GM12878 (cell line): ENCODE measurements around the gene SLC16A6. TPM values are rescaled to one million over a fixed set of nuclear protein-coding genes. Genes with fewer than 3 reads are reported as not detected.
"Not testable (repeated sequence)": the region's sequence is repeated elsewhere in the genome, so short reads cannot be mapped to it uniquely, and the experiment has no call there.

ENCODE experiments used
- ATAC-seq: fragments of 200-7000 bp; cut with Tn5 transposase; 3 replicates; pipeline ENCODE4 v1.9.1; 2020; ENCODE audit warnings: mild to moderate bottlenecking, moderate library complexity
- BruUV-seq: library from RNA; stranded (reverse); fragments of 400-500 nt; replicated peaks from 2 replicates; lab custom pipeline; 2021; lab: Mats Ljungman, UMichigan
- CTCF ChIA-PET: fragments of 300-600 bp; sonication (Branson Sonifier 250); formaldehyde crosslinking; extraction: SDS; loops from one replicate; lab custom pipeline; 2021; ENCODE audit warnings: inconsistent platforms; lab: Yijun Ruan, JAX
- POLR2A ChIA-PET: fragments of 350-600 bp; formaldehyde crosslinking; extraction: SDS; loops from one replicate; lab custom pipeline; 2021; ENCODE audit warnings: inconsistent platforms; lab: Charles Lee
- RAD21 ChIA-PET: fragments of 300-600 bp; sonication (Branson Sonifier 250); formaldehyde crosslinking; loops from one replicate; lab custom pipeline; 2023; ENCODE audit warnings: antibody characterized with exemption; ENCODE audit not compliant: unreplicated experiment; lab: Charles Lee
- SMC1A ChIA-PET: fragments of 300-600 bp; sonication (Branson Sonifier 250); formaldehyde crosslinking; loops from one replicate; lab custom pipeline; 2023; ENCODE audit not compliant: unreplicated experiment, uncharacterized antibody; lab: Charles Lee
- DNase-seq: peaks from one replicate; pipeline ENCODE4 v3.0.0-alpha.2; 2011; ENCODE audit warnings: low read depth, low spot score
- FAIRE-seq: peaks from 3 replicates; lab custom pipeline; 2011; peaks lifted over from hg19 to GRCh38; lab: Jason Lieb, UNC
- H2AFZ ChIP-seq: 2 replicates; pipeline ENCODE4 v1.6.0; 2011; ENCODE audit warnings: low read depth, low read length, control low read depth; ENCODE audit not compliant: control insufficient read depth
- H3K27ac ChIP-seq: 2 replicates; pipeline ENCODE4 v1.5.1; 2011; ENCODE audit warnings: control low read depth; ENCODE audit not compliant: control insufficient read depth, insufficient read depth
- H3K27me3 ChIP-seq, 2 experiments: replicated peaks in 1 of 2; 2 replicates each; pipeline versions ENCODE4 v1.6.0 to v1.6.1; 2011; ENCODE audit warnings: low read length in 1 of 2; ENCODE audit not compliant: control insufficient read depth in 2 of 2, insufficient read depth in 2 of 2
- H3K36me3 ChIP-seq, 2 experiments: 2 replicates each; pipeline ENCODE4 v1.5.1; 2011; ENCODE audit warnings: low read length in 1 of 2; ENCODE audit not compliant: control insufficient read depth in 2 of 2, insufficient read depth in 2 of 2
- H3K4me1 ChIP-seq: 2 replicates; pipeline ENCODE4 v1.6.1; 2011; ENCODE audit warnings: mild to moderate bottlenecking, low read length, moderate library complexity, mixed read lengths; ENCODE audit not compliant: control insufficient read depth, insufficient read depth
- H3K4me2 ChIP-seq: 2 replicates; pipeline ENCODE4 v1.6.0; 2011; ENCODE audit warnings: control low read depth; ENCODE audit not compliant: control insufficient read depth, insufficient read depth
- H3K4me3 ChIP-seq: fragments of 200-600 bp; sonication (generic); 2 replicates; pipeline ENCODE4 v1.5.1; 2016
- H3K79me2 ChIP-seq: 2 replicates; pipeline ENCODE4 v1.6.0; 2011; ENCODE audit warnings: low read length; ENCODE audit not compliant: control insufficient read depth, insufficient read depth
- H3K9ac ChIP-seq: 2 replicates; pipeline ENCODE4 v1.8.0; 2011; ENCODE audit warnings: low read length, control low read depth, mixed read lengths; ENCODE audit not compliant: control insufficient read depth, insufficient read depth
- H3K9me3 ChIP-seq: replicated peaks from 3 replicates; pipeline ENCODE4 v1.5.1; 2011; ENCODE audit warnings: mild to moderate bottlenecking, low read length; ENCODE audit not compliant: control insufficient read depth, insufficient read depth
- H4K20me1 ChIP-seq: 2 replicates; pipeline ENCODE4 v1.6.0; 2011; ENCODE audit not compliant: control insufficient read depth, insufficient read depth
- CEBPB ChIP-seq, 2 experiments: fragments of 150-350 bp in 1 of 2; IDR thresholded peaks; 2 replicates each; pipeline ENCODE4 v1.6.1; 2012 to 2014; ENCODE audit warnings: low read depth in 2 of 2, low read length in 2 of 2, borderline replicate concordance in 1 of 2, inconsistent platforms in 1 of 2
- CREB1 ChIP-seq: IDR thresholded peaks from 2 replicates; pipeline ENCODE4 v1.6.1; 2012; ENCODE audit warnings: low read depth, mild to moderate bottlenecking, inconsistent platforms
- NFIC ChIP-seq: IDR thresholded peaks from 2 replicates; pipeline ENCODE4 v1.6.1; 2012; ENCODE audit warnings: low read depth, mild to moderate bottlenecking, inconsistent platforms, low read length, moderate library complexity
- RCOR1 ChIP-seq: conservative IDR thresholded peaks from 2 replicates; pipeline ENCODE4 v1.6.1; 2012; ENCODE audit warnings: low read depth, low read length, improper control_type of control experiment
- RFX5 ChIP-seq: IDR thresholded peaks from 2 replicates; pipeline ENCODE4 v1.6.1; 2011; ENCODE audit warnings: low read depth, low read length, improper control_type of control experiment
- SIN3A ChIP-seq: IDR thresholded peaks from 2 replicates; pipeline ENCODE4 v1.6.1; 2012; ENCODE audit warnings: low read depth, low read length, improper control_type of control experiment
- TCF12 ChIP-seq: IDR thresholded peaks from 2 replicates; pipeline ENCODE4 v1.6.1; 2011; ENCODE audit warnings: low read depth, mild to moderate bottlenecking, low read length
- ZNF384 ChIP-seq: IDR thresholded peaks from 2 replicates; pipeline ENCODE4 v1.6.1; 2012; ENCODE audit warnings: low read depth, mild to moderate bottlenecking, low read length, improper control_type of control experiment, borderline replicate concordance
- WGBS: methylation state at CpG from one replicate; pipeline ENCODE4 v1.1.6; 2016; ENCODE audit warnings: low lambda C conversion rate; ENCODE audit not compliant: insufficient replicate concordance, insufficient coverage; ENCODE audit errors: missing lambda C conversion rate; 5-methylcytosine and 5-hydroxymethylcytosine counted together
- in situ Hi-C: fragments of 300-500 bp; cut with MboI; formaldehyde crosslinking; loops from 9 replicates; pipeline ENCODE4 v1.14.3; 2018; ENCODE audit warnings: mixed read lengths
- intact Hi-C: fragments of 100-400 bp; cut with micrococcal nuclease; formaldehyde crosslinking; loops from one replicate; pipeline ENCODE4 v1.14.2; 2022; ENCODE audit not compliant: unreplicated experiment
- polyA plus RNA-seq, 11 experiments: library from polyadenylated mRNA; depleted of rRNA in 4 of 11; unstranded in 6 of 11; stranded (reverse) in 5 of 11; fragments of >200 nt; fragmentation: Nextera tagmentation in 4 of 11; fragmentation: Illumina TruSeq in 1 of 11; extraction: Ambion mirVana in 4 of 11; extraction: Trizol in 1 of 11; gene quantifications; 1 replicate in 1 of 11; 2 replicates in 10 of 11; pipeline versions ENCODE4 v1.2.1 to v1.2.3, GENCODE V29; 2011 to 2016; ENCODE audit warnings: inconsistent platforms in 2 of 11, missing spikeins in 2 of 11, low read depth in 1 of 11
- total RNA-seq, 4 experiments: library from RNA; depleted of rRNA in 3 of 4; stranded (reverse); fragments of >200 nt in 3 of 4; fragmentation: Illumina TruSeq in 1 of 4; extraction: Trizol in 1 of 4; gene quantifications; 2 replicates each; pipeline versions ENCODE4 v1.2.1 to v1.2.3, GENCODE V29; 2013 to 2021
- TF ChIP-seq, protein P1 (sequence below): fragments of 150-350 bp; IDR thresholded peaks from 2 replicates; pipeline ENCODE4 v1.6.1; 2014; ENCODE audit warnings: mild to moderate bottlenecking, low read depth, low read length
- TF ChIP-seq, protein P2 (sequence below): fragments of 450-650 bp; formaldehyde crosslinking; IDR thresholded peaks from 2 replicates; pipeline ENCODE4 v1.4.0; 2022; ENCODE audit warnings: mild to moderate bottlenecking, moderate library complexity

Gene SLC16A6
- total and polyA plus RNA-seq, 10 of the 15 experiments (the other 5 are each of a cell fraction or from before 2014, with no cell fraction given): 2.4 to 8.8 (median 6.0) TPM

DNA sequence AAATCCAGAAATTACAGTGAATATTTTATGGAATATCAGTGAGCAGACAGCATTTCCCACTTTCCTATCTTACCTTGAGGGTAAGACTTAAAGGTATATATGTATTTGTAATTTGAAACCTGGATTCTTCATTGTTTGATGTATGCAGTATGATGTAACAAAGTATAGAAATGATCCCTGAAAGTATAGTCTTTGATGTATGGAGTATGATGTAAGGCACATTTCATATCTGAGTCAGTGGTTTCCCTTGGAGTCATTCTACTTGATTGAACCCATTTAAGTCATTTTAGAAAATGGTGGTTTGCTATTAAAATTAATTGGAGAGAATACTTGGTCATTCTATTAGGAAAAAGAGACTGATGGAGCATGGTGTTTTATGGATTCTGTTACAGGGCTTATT, 33.0 kb downstream of the SLC16A6 start (continued):
- TF ChIP-seq, protein P1, sequence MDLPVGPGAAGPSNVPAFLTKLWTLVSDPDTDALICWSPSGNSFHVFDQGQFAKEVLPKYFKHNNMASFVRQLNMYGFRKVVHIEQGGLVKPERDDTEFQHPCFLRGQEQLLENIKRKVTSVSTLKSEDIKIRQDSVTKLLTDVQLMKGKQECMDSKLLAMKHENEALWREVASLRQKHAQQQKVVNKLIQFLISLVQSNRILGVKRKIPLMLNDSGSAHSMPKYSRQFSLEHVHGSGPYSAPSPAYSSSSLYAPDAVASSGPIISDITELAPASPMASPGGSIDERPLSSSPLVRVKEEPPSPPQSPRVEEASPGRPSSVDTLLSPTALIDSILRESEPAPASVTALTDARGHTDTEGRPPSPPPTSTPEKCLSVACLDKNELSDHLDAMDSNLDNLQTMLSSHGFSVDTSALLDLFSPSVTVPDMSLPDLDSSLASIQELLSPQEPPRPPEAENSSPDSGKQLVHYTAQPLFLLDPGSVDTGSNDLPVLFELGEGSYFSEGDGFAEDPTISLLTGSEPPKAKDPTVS: no peak
- TF ChIP-seq NFIC (peak; percentile 20; the same call in 1 of the 2 replicates), RFX5 (no peak), CEBPB (IDR thresholded peaks at IDR 0.05; ENCODE audit: borderline replicate concordance in 1 of 2, low read depth in 2 of 2, low read length in 2 of 2) (no peak), CREB1 (peak; percentile 74), SIN3A (no peak), ZNF384 (no peak), RCOR1 (no peak), TCF12 (no peak)
- TF ChIP-seq, protein P2, sequence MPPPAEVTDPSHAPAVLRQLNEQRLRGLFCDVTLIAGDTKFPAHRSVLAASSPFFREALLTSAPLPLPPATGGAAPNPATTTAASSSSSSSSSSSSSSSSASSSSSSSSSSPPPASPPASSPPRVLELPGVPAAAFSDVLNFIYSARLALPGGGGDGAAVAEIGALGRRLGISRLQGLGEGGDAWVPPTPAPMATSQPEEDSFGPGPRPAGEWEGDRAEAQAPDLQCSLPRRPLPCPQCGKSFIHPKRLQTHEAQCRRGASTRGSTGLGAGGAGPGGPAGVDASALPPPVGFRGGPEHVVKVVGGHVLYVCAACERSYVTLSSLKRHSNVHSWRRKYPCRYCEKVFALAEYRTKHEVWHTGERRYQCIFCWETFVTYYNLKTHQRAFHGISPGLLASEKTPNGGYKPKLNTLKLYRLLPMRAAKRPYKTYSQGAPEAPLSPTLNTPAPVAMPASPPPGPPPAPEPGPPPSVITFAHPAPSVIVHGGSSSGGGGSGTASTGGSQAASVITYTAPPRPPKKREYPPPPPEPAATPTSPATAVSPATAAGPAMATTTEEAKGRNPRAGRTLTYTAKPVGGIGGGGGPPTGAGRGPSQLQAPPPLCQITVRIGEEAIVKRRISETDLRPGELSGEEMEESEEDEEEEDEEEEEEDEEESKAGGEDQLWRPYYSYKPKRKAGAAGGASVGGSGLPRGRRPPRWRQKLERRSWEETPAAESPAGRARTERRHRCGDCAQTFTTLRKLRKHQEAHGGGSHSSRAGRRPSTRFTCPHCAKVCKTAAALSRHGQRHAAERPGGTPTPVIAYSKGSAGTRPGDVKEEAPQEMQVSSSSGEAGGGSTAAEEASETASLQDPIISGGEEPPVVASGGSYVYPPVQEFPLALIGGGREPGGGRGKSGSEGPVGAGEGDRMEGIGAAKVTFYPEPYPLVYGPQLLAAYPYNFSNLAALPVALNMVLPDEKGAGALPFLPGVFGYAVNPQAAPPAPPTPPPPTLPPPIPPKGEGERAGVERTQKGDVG (CRISPR knock-in tag): no peak
- TF ChIP-seq, all 136 proteins: peak for 4

DNA sequence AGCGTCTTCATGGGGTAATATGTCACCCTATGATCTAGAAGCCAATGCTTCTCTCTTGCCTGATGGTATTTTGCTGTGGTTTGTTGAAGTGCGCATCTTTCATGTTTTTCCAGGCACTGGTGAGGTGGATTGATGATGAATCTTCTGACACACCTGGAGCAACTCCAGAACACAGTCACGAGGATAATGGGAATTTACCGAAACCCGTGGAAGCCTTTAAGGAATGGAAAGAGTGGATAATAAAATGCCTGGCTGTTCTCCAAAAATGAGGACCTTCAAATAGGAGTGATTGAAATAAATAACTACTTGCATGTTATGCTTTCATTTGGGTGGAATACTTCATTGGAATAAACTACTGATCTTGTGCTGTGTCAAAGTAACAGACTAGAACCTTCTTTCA, 34.2 kb downstream of the SLC16A6 start:
- RAD21 ChIA-PET: not testable (repeated sequence)

More for the DNA sequence above, 34.2 kb downstream of the SLC16A6 start:
- H2AFZ ChIP-seq, H3K9ac ChIP-seq, H3K27ac ChIP-seq, in situ Hi-C loops, H4K20me1 ChIP-seq, H3K4me2 ChIP-seq, H3K27me3 ChIP-seq, H3K9me3 ChIP-seq, ATAC-seq, BruUV-seq, DNase-seq, H3K36me3 ChIP-seq, CTCF ChIA-PET, intact Hi-C loops, H3K79me2 ChIP-seq, FAIRE-seq, H3K4me3 ChIP-seq, H3K4me1 ChIP-seq: not testable (repeated sequence)
- ChIA-PET SMC1A (interaction anchor here (5.1 kb wide), 1 partner anchor 8 kb away, joined by 33 read pairs; the partner anchor contains the start of gene AMZ2), POLR2A (interaction anchor here (1.0 kb wide), 1 partner anchor 20 kb away, joined by 3 read pairs; no protein-coding TSS in a partner anchor)
- 99% methylated on average over 5 of the region's 5 CpGs for WGBS
